GM19467 (cell line): Measurements from ENCODE around the gene MIER2.

ENCODE experiments used
- ATAC-seq: cut with Tn5 transposase; IDR thresholded peaks from one replicate; pipeline ENCODE4 v1.9.1; 2021; ENCODE audit warnings: mild to moderate bottlenecking, moderate library complexity; ENCODE audit not compliant: unreplicated experiment

The MIER2 gene

GRCh38 chr19:378706-379105 is 34.1 kb upstream of the MIER2 start:
- ATAC-seq = no peak

GRCh38 chr19:377801-378581 is 33.4 kb upstream of the MIER2 start:
- ATAC-seq = no peak

GRCh38 chr19:376111-376470 is 31.5 kb upstream of the MIER2 start:
- no peak for ATAC-seq

- ATAC-seq = no peak
Observed at GRCh38 chr19:375395-376110, 31.0 kb upstream of the MIER2 start.

- ATAC-seq = no peak
Observed at GRCh38 chr19:374886-375235, 30.3 kb upstream of the MIER2 start.

- no peak for ATAC-seq
Observed at GRCh38 chr19:374183-374885, 29.7 kb upstream of the MIER2 start.

GRCh38 chr19:373391-374182 is 29.0 kb upstream of the MIER2 start:
- no peak for ATAC-seq

- no peak for ATAC-seq
Observed at GRCh38 chr19:372306-372890, 27.8 kb upstream of the MIER2 start.

GRCh38 chr19:371501-372168 is 27.0 kb upstream of the MIER2 start:
- no peak for ATAC-seq

- ATAC-seq = no peak
Observed at GRCh38 chr19:370641-371330, 26.2 kb upstream of the MIER2 start.

- ATAC-seq = no peak
Observed at GRCh38 chr19:369876-370275, 25.3 kb upstream of the MIER2 start.

GRCh38 chr19:369256-369655 is 24.7 kb upstream of the MIER2 start:
- ATAC-seq = no peak

GRCh38 chr19:368630-369024 is 24.0 kb upstream of the MIER2 start:
- ATAC-seq = no peak

GRCh38 chr19:367963-368629 is 23.5 kb upstream of the MIER2 start:
- no peak for ATAC-seq

GRCh38 chr19:367561-367960 is 23.0 kb upstream of the MIER2 start:
- ATAC-seq = no peak

- ATAC-seq = no peak
Observed at GRCh38 chr19:366951-367350, 22.4 kb upstream of the MIER2 start.

GRCh38 chr19:366205-366783 is 21.7 kb upstream of the MIER2 start:
- no peak for ATAC-seq

- no peak for ATAC-seq
Observed at GRCh38 chr19:364496-365287, 20.1 kb upstream of the MIER2 start.
